ES-I3 (cell line): ENCODE data around the gene CA11.

ENCODE experiments used
- H3K36me3 ChIP-seq: 2 replicates; pipeline ENCODE4 v1.6.1; 2013; ENCODE audit warnings: mild to moderate bottlenecking, low read length, control low read depth, moderate library complexity; ENCODE audit not compliant: insufficient read depth
- H3K4me1 ChIP-seq: 2 replicates; pipeline ENCODE4 v1.6.1; 2013; ENCODE audit warnings: mild to moderate bottlenecking, control low read depth, low read length; ENCODE audit not compliant: insufficient read depth
- H3K9ac ChIP-seq: 2 replicates; pipeline ENCODE4 v1.6.1; 2013; ENCODE audit warnings: low read depth, mild to moderate bottlenecking, low read length, moderate library complexity
- H3K9me3 ChIP-seq: 2 replicates; pipeline ENCODE4 v1.6.1; 2013; ENCODE audit warnings: mild to moderate bottlenecking, low read length, moderate library complexity; ENCODE audit not compliant: control insufficient read depth, insufficient read depth

CA11 gene

DNA sequence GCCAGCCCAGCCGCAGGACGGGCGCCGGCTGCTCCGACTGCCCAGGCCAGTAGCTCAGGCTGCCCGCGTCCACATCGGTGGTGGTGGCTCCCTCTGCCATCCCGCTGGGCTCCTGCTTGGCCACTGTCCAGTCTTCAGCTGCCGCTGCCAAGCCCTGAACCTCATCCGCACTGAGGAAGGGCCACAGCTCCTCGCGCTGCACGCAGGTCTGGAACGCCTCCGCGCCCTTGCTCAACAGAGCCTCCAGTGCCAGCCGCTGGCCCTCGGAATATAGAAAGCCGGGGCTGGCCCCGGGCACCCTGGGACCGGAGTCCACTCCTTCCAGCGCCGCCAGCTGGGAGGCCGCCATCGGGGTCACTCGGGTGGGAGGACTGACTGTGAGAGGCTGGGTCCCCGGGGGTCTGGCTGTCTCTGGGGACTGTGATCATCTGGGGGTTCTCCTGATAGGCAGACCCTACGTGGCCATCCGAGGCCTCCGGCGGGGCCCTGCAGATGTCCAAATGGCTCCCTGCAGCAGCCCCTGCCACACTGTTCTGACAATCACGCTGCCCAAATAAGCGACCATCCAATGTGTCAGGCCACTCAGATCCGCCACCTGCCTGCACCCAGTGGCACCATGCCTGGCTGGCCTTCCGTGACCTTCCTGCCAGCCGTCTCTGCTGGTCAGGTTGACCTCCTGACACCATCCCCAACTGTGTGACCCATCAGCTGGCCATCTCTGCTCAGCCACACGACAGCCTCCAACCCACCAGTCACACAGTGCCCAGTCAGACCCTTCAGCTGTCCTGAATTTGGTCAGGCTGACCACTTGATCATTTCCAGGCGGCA lies 32.7 kb downstream of the CA11 start:
- H3K4me1 ChIP-seq = peaks cover 23% of the 10 kb centered on the region
- peaks cover 16% of the 10 kb centered on the region for H3K36me3 ChIP-seq
- no peak overlapping the region; the same call in 1 of the 2 replicates for H3K9ac ChIP-seq
- H3K9me3 ChIP-seq = no peaks in the 10 kb centered on the region

DNA sequence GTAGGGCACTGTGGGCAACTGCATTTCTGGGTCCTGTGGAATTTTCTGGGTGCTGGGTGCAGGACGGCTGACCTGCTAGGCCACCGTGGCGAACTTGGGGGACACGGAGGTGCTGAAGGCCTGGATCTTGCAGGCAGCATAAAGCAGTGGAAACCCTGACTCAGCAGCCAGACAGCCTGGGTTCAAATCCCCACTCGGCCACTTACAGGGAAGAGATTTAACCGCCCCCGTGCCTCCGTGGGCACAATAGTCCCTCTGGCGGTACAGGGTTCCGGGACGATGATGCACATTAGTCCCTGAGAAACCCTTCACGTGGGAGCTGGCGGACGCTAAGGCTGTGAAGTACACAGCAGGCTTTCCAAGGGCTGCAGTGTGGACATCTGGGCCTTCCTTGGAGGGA lies 34.1 kb downstream of the CA11 start:
- peaks cover 5% of the 10 kb centered on the region for H3K36me3 ChIP-seq
- H3K9ac ChIP-seq = no peak overlapping the region
- H3K4me1 ChIP-seq = peaks cover 15% of the 10 kb centered on the region
- no peaks in the 10 kb centered on the region for H3K9me3 ChIP-seq

DNA sequence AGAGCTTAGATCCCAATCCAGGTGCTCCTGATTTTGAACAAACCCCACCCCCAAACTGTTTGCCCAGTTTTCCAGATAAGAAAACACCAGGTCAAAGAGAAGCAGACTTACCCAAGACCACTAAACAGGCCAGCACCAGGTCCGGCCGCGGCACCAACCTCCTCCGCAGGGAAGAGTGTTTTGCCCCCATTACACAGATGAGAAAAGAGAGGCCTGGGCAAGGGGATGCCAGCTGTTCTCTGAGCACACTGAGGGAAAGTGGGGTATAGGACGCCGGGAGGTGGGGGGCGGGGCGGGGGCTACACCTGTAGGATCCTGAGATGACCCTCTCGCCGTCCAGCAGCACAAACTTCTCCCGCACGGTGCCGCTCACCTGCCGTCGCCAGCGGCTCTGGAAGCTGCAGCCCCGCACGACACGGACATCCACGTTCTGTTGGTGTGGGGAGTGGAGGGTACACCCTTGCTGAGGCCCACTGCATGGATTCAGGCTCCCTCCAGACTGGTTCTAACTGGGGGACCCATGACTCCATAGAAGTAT lies 36.3 kb downstream of the CA11 start:
- no peak overlapping the region for H3K9ac ChIP-seq
- H3K9me3 ChIP-seq = no peaks in the 10 kb centered on the region
- H3K4me1 ChIP-seq = peaks cover 9% of the 10 kb centered on the region
- H3K36me3 ChIP-seq = no peaks in the 10 kb centered on the region

DNA sequence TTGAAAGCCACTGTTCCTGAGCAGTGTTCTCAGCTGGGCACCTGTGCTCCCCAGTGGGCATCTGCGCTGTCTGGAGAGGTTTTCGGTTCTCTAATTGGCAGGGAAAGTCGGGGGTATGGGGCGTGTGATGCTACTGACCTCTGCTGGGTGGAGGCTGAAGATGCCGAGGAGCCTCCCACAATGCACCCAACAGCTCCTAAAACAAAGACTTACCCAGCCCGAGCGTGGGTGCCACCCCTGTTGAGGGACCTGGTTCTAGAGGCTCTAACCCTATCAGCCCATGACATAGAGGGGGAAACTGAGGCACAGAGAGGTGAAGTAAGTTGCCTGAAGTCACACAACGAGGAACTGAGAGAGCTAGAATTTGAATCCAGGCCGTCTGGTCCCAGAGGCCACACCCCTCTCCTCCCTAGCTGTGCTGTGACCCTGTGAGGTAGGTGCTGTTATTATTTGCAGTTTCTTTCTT lies 37.2 kb downstream of the CA11 start:
- Histone ChIP-seq H3K36me3 (no peaks in the 10 kb centered on the region), H3K9ac (no peak overlapping the region), H3K4me1 (peaks cover 5% of the 10 kb centered on the region), H3K9me3 (no peaks in the 10 kb centered on the region)

DNA sequence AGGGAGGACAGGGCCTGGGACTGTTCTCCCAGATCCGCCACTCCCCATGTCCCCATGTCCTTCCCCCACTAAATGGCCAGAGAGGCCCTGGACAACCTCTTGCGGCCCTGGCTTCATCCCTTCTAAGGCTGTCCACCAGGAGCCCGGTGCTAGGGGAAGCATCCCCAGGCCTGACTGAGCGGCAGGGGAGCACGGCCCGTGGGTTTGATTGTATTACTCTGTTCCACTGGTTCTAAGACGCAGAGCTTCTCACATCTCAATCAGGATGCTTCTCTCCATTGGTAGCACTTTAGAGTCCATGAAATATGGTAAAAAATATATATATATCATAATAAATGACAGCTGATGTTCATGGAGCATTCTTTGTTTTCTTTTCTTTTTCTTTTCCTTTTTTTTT lies 38.6 kb downstream of the CA11 start:
- H3K9ac ChIP-seq = no peak overlapping the region
- no peaks in the 10 kb centered on the region for H3K4me1 ChIP-seq

DNA sequence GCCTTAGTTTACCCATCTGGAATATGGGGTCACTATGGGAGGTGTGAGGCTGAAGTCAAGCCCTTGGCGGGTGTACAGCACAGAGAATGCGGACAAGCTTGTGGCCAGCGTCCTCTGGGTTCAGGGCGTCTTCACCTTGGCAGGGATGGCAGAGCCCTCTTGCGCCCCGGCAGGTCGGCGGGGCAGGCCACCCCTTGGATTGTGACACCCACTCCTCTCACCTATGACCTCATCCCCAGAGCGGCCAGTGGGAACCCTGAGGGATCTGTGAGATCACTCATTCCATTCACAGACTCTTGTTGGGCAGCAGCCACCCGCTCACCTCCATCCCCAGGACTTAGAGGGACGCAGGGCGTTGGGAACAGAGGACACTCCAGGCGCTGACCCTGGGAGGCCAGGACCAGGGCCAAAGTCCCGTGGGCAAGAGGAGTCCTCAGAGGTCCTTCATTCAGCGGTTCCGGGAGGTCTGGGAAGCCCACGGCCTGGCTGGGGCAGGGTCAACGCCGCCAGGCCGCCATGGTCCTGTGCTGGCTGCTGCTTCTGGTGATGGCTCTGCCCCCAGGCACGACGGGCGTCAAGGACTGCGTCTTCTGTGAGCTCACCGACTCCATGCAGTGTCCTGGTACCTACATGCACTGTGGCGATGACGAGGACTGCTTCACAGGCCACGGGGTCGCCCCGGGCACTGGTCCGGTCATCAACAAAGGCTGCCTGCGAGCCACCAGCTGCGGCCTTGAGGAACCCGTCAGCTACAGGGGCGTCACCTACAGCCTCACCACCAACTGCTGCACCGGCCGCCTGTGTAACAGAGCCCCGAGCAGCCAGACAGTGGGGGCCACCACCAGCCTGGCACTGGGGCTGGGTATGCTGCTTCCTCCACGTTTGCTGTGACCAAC lies 39.3 kb downstream of the CA11 start, which contains the start of gene SPACA4:
TSS of gene SPACA4 (plus strand) at position 280 of the 896 bp plus-strand sequence. CDS start at position 517, 237 bp downstream.
- no peaks in the 10 kb centered on the region for H3K4me1 ChIP-seq
- H3K36me3 ChIP-seq = no peaks in the 10 kb centered on the region; the same call in 1 of the 2 replicates
- no peaks in the 10 kb centered on the region for H3K9me3 ChIP-seq
- H3K9ac ChIP-seq = no peak within 1 kb of the TSS

More for the DNA sequence above, 38.6 kb downstream of the CA11 start:
- Histone ChIP-seq H3K9me3 (no peaks in the 10 kb centered on the region), H3K36me3 (no peaks in the 10 kb centered on the region; the same call in 1 of the 2 replicates)

DNA sequence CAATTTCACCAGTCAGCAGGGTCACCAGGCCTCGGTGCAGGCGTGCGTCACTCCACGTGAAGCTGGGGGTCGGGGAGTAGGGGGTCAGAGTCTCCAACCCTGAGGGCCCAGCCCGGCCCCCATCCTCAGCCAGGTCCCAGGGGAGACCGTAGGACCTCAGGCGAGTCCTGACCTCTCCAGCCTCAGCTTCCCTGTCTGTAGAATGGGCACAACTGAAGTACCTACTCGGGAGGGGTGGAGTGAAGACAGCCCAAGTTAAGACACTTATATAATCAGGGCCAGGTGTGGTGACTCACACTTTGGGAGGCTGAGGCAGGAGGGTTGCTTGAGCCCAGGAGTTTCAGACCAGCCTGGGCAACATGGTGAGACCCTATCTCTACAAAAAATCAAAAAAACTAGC lies 42.1 kb downstream of the CA11 start:
- Histone ChIP-seq H3K4me1 (no peaks in the 10 kb centered on the region), H3K36me3 (no peaks in the 10 kb centered on the region; the same call in 1 of the 2 replicates), H3K9ac (no peak overlapping the region), H3K9me3 (no peaks in the 10 kb centered on the region)

DNA sequence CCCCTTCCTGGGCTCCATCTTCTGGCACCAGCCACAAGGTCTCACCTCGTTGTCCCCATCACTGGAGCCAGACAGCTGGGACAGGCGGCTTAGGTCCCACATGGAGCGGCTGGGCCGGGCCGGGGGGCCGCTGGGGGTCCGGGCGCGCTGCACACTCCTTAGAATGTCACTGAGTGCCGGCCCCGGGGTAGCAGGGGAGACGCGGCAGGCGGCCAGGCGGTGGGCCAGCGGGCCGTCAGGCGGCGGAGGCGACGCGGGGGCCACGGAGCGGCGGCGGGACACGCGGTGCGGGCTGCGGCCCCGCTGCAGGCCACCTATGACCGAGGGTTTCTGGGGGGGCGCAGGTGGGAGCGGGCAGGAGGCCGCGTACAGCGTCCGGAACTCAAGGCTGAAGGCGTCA lies 42.5 kb downstream of the CA11 start:
- Histone ChIP-seq H3K9ac (no peak overlapping the region), H3K36me3 (no peaks in the 10 kb centered on the region; the same call in 1 of the 2 replicates), H3K4me1 (no peaks in the 10 kb centered on the region), H3K9me3 (no peaks in the 10 kb centered on the region)

DNA sequence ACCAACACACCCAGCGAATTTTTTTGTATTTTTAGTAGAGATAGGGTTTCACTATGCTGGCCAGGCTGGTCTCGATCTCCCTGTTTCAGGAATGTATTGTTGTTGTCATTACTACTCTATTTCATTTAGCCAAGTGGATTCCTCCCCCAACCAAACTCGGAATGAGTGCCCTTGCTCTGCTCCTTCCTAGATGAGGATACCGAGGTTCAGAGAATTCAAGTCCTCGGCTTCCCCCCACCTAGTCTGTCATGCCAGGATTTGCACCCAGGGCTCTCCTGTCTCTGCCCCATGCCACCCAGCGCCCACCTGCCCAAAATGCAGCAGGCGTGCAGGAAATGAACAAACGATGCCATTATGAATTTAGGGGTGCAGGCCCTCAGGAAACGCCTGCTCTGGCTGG lies 43.0 kb downstream of the CA11 start:
- Histone ChIP-seq H3K9ac (no peak overlapping the region), H3K4me1 (no peaks in the 10 kb centered on the region), H3K36me3 (no peaks in the 10 kb centered on the region; the same call in 1 of the 2 replicates), H3K9me3 (no peaks in the 10 kb centered on the region)

DNA sequence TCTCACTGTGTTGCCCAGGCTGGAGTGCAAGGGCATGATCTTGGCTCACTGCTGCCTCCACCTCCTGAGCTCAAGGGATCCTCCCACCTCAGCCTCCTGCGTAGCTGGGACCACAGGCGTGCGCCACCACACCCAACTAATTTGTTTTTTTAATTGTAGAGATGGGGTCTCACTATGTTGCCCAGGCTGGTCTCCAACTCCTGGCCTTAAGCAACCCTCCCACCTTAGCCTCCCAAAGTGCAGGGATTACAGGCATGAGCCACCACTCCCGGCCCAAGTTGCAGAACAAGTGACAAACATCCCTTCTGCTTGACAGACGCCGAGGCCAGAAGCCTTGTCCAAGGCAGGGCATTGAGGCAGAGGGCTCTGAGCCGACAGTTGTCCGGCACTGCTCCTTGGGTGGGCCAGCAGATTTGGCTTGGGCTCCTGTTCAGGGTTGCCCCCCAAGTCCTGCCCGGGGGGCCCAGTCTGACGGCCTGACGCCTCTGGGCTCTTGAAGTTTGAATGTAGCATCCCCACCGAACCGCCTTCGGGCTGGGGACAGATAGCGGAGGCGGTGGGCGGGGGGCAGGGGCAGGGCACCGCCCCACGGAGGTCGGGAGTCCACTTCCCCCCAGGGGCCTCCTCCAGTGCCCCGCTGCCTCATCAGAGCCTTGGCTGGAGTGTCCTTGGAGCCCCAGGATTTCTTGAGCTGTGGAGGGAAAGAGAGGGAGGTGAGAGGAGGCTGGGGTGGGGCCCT lies 45.1 kb downstream of the CA11 start:
- H3K9ac ChIP-seq = no peak overlapping the region
- no peaks in the 10 kb centered on the region for H3K4me1 ChIP-seq
- no peaks in the 10 kb centered on the region; the same call in 1 of the 2 replicates for H3K36me3 ChIP-seq
- no peaks in the 10 kb centered on the region for H3K9me3 ChIP-seq

DNA sequence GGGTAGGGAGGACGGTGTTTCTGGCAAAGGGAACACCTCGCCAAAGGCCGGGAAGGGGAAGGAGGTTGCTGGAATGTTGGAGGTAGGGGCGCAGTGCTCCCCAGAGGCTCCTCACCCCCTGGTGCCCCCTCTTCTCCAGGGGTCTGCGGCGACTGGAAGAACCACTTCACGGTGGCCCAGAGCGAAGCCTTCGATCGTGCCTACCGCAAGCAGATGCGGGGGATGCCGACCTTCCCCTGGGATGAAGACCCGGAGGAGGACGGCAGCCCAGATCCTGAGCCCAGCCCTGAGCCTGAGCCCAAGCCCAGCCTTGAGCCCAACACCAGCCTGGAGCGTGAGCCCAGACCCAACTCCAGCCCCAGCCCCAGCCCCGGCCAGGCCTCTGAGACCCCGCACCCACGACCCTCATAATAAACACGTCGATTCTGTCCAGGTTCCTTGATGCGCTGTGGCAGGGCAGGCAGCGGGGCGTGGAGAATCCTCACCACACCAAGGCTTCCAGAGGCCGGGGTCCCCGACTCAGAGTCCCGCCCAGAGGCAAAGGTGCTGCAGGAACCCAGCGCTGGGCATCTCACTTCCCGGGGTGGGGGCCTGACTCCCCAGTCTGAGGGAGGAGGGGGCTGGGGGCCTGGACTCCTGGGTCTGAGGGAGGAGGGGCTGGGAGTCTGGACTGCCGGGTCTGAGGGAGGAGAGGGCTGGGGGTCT lies 46.8 kb downstream of the CA11 start:
- no peaks in the 10 kb centered on the region for H3K9me3 ChIP-seq
- H3K36me3 ChIP-seq = no peaks in the 10 kb centered on the region; the same call in 1 of the 2 replicates
- no peak overlapping the region for H3K9ac ChIP-seq
- no peaks in the 10 kb centered on the region for H3K4me1 ChIP-seq

DNA sequence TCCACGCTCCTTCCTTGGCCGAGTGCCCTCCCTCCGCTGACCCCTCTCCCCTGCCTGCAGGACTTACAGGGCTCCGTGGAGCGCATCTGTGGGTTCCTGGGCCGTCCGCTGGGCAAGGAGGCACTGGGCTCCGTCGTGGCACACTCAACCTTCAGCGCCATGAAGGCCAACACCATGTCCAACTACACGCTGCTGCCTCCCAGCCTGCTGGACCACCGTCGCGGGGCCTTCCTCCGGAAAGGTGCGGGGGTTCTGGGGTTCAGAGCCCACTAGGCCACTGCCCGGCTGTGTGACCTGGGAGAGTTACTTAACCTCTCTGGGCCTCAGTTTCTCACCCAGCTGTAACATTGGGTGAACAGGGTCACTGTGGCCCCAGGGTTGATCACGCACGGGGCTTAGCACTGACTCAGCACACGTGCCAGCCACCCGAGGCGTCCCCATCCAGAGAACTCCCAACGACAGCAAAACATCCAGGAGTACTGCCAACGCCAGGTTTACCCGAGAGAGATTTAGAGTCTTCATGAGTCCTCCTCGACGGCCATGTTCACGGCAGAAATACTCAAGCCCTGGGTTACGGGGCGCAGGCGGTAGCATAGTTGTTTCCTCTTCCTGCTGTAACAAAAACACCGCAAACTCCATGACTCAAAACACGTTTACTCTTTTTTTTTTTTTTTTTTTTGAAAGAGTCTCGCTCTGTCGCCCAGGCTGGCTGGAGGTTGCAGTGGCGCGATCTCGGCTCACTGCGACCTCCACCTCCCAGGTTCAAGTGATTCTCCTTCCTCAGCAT lies 49.1 kb downstream of the CA11 start:
- Histone ChIP-seq H3K9ac (no peak overlapping the region), H3K4me1 (no peaks in the 10 kb centered on the region), H3K9me3 (no peaks in the 10 kb centered on the region), H3K36me3 (no peaks in the 10 kb centered on the region)

DNA sequence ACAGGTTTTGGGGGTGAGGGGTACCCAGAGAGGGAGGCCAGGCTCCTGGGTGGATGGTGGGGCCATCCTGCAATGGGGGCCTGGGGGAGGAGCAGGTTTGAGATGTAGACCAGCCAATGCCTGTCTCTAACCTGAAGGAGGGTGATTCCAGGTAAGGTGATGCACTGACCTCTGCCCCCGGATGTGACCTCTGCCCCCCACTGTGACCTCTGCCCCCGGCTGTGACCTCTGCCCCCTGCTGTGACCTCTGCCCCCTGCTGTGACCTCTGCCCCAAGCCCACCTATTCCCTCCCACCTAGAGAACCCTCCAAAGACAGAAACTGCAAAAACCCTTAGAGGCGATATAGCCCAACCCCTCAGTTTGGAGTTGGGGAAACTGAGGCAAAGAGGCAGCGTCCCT lies 49.8 kb downstream of the CA11 start:
- Histone ChIP-seq H3K9ac (no peak overlapping the region), H3K9me3 (no peaks in the 10 kb centered on the region), H3K4me1 (no peaks in the 10 kb centered on the region), H3K36me3 (no peaks in the 10 kb centered on the region)
